H9 (cell line): ENCODE data around the gene TSHZ1. TPM values are rescaled to one million over a fixed set of nuclear protein-coding genes. Genes with fewer than 3 reads are reported as not detected.

Source experiments
- DNase-seq: peaks from one replicate; pipeline ENCODE4 v3.0.0-alpha.2; 2017
- H2AFZ ChIP-seq: one replicate; pipeline ENCODE4 v1.6.1; 2013; ENCODE audit warnings: mild to moderate bottlenecking, low read length, control low read depth, moderate library complexity
- H2AK5ac ChIP-seq: 2 replicates; pipeline ENCODE4 v1.6.1; 2013; ENCODE audit warnings: low read length, control low read depth, mixed read lengths; ENCODE audit not compliant: insufficient read length
- H2BK120ac ChIP-seq: one replicate; pipeline ENCODE4 v1.6.1; 2013; ENCODE audit warnings: low read depth, mild to moderate bottlenecking, low read length, control low read depth, inconsistent platforms; ENCODE audit not compliant: poor library complexity, severe bottlenecking
- H2BK12ac ChIP-seq: 2 replicates; pipeline ENCODE4 v1.6.1; 2013; ENCODE audit warnings: low read length, control low read depth, mixed read lengths, low read depth; ENCODE audit not compliant: insufficient read length
- H2BK15ac ChIP-seq: 2 replicates; pipeline ENCODE4 v1.6.1; 2013; ENCODE audit warnings: low read depth, low read length, control low read depth
- H2BK20ac ChIP-seq: one replicate; pipeline ENCODE4 v1.6.1; 2013; ENCODE audit warnings: low read depth, mild to moderate bottlenecking, low read length, control low read depth, inconsistent platforms; ENCODE audit not compliant: poor library complexity, severe bottlenecking
- H2BK5ac ChIP-seq: 2 replicates; pipeline ENCODE4 v1.6.1; 2013; ENCODE audit warnings: low read length, control low read depth, mixed read lengths; ENCODE audit not compliant: insufficient read length
- H3K14ac ChIP-seq: 2 replicates; pipeline ENCODE4 v1.6.1; 2013; ENCODE audit warnings: low read length, control low read depth; ENCODE audit not compliant: insufficient read depth
- H3K18ac ChIP-seq: 2 replicates; pipeline ENCODE4 v1.6.1; 2013; ENCODE audit warnings: low read depth, mild to moderate bottlenecking, mixed read lengths, low read length, control low read depth; ENCODE audit not compliant: insufficient read length
- H3K23ac ChIP-seq: 2 replicates; pipeline ENCODE4 v1.6.1; 2013; ENCODE audit warnings: low read length, control low read depth, mixed read lengths, low read depth; ENCODE audit not compliant: insufficient read length
- H3K23me2 ChIP-seq: 2 replicates; pipeline ENCODE4 v1.6.1; 2013; ENCODE audit warnings: low read depth, mild to moderate bottlenecking, mixed read lengths, low read length, control low read depth; ENCODE audit not compliant: insufficient read length, poor library complexity, severe bottlenecking
- H3K27ac ChIP-seq: 2 replicates; pipeline ENCODE4 v1.5.1; 2013; ENCODE audit warnings: low read length, control low read depth, mixed read lengths, low read depth; ENCODE audit not compliant: insufficient read length
- H3K27me3 ChIP-seq: 2 replicates; pipeline ENCODE4 v1.6.1; 2013; ENCODE audit warnings: low read length, control low read depth, inconsistent platforms; ENCODE audit not compliant: insufficient read depth
- H3K4ac ChIP-seq: 2 replicates; pipeline ENCODE4 v1.6.1; 2013; ENCODE audit warnings: low read depth, mild to moderate bottlenecking, control low read depth, inconsistent platforms, low read length, moderate library complexity
- H3K4me1 ChIP-seq: 2 replicates; pipeline ENCODE4 v1.6.1; 2013; ENCODE audit warnings: low read length, control low read depth, inconsistent platforms; ENCODE audit not compliant: insufficient read depth
- H3K4me2 ChIP-seq: 2 replicates; pipeline ENCODE4 v1.6.1; 2013; ENCODE audit warnings: low read length, control low read depth, mixed read lengths; ENCODE audit not compliant: insufficient read length, insufficient read depth
- H3K56ac ChIP-seq: 2 replicates; pipeline ENCODE4 v1.6.1; 2013; ENCODE audit warnings: low read depth, mild to moderate bottlenecking, mixed read lengths, low read length, control low read depth; ENCODE audit not compliant: insufficient read length
- H3K79me1 ChIP-seq: 2 replicates; pipeline ENCODE4 v1.6.1; 2013; ENCODE audit warnings: low read depth, mild to moderate bottlenecking, moderate library complexity, low read length, control low read depth, inconsistent platforms; ENCODE audit not compliant: insufficient read depth, poor library complexity, severe bottlenecking
- H3K79me2 ChIP-seq: 2 replicates; pipeline ENCODE4 v1.6.1; 2013; ENCODE audit warnings: low read length, control low read depth, inconsistent platforms; ENCODE audit not compliant: insufficient read depth
- H3K9ac ChIP-seq: 2 replicates; pipeline ENCODE4 v1.6.1; 2013; ENCODE audit warnings: low read length, control low read depth, mixed read lengths; ENCODE audit not compliant: insufficient read length; ENCODE audit errors: extremely low read depth
- H3K9me3 ChIP-seq: one replicate; pipeline ENCODE4 v1.6.1; 2013; ENCODE audit warnings: low read depth, low read length, inconsistent platforms; ENCODE audit not compliant: control insufficient read depth
- H3T11ph ChIP-seq: one replicate; pipeline ENCODE4 v1.6.1; 2013; ENCODE audit warnings: mild to moderate bottlenecking, low read length, control low read depth, inconsistent platforms
- H4K20me1 ChIP-seq: one replicate; pipeline ENCODE4 v1.6.1; 2013; ENCODE audit not compliant: control insufficient read depth, insufficient read length, insufficient read depth
- H4K5ac ChIP-seq: 2 replicates; pipeline ENCODE4 v1.6.1; 2013; ENCODE audit warnings: low read depth, mild to moderate bottlenecking, mixed read lengths, low read length, control low read depth; ENCODE audit not compliant: insufficient read length
- H4K8ac ChIP-seq: replicated peaks from 2 replicates; pipeline ENCODE4 v1.6.1; 2013; ENCODE audit warnings: low read length, control low read depth, mixed read lengths, low read depth; ENCODE audit not compliant: insufficient read length
- H4K91ac ChIP-seq: 2 replicates; pipeline ENCODE4 v1.6.1; 2013; ENCODE audit warnings: low read depth, mild to moderate bottlenecking, moderate library complexity, mixed read lengths, low read length, control low read depth; ENCODE audit not compliant: insufficient read length
- H3K27ac Mint-ChIP-seq, 3 experiments: 2 replicates in 2 of 3; 3 replicates in 1 of 3; pipeline ENCODE4 v1.8.0; 2020 to 2021; ENCODE audit warnings: mixed read lengths in 3 of 3, mild to moderate bottlenecking in 1 of 3, moderate library complexity in 1 of 3
- H3K27me3 Mint-ChIP-seq: 2 replicates; pipeline ENCODE4 v1.8.0; 2021; ENCODE audit warnings: low read depth, mild to moderate bottlenecking, moderate library complexity, mixed read lengths
- H3K36me3 Mint-ChIP-seq, 3 experiments: 2 replicates in 2 of 3; 3 replicates in 1 of 3; pipeline ENCODE4 v1.8.0; 2020 to 2021; ENCODE audit warnings: low read depth in 3 of 3, mixed read lengths in 3 of 3; ENCODE audit not compliant: insufficient read depth in 1 of 3
- H3K4me1 Mint-ChIP-seq, 2 experiments: 2 replicates each; pipeline ENCODE4 v1.8.0; 2020; ENCODE audit warnings: mixed read lengths in 2 of 2
- H3K4me3 Mint-ChIP-seq, 2 experiments: 2 replicates in 1 of 2; 3 replicates in 1 of 2; pipeline ENCODE4 v1.8.0; 2020 to 2021; ENCODE audit warnings: mild to moderate bottlenecking in 2 of 2, mixed read lengths in 2 of 2, moderate library complexity in 1 of 2
- H3K9me3 Mint-ChIP-seq, 2 experiments: 2 replicates in 1 of 2; 3 replicates in 1 of 2; pipeline ENCODE4 v1.8.0; 2020; ENCODE audit warnings: mild to moderate bottlenecking in 2 of 2, mixed read lengths in 2 of 2, moderate library complexity in 1 of 2
- CTCF ChIP-seq: fragments of 200-600 bp; sonication (generic); conservative IDR thresholded peaks from 3 replicates; pipeline ENCODE4 v1.8.0; 2021; ENCODE audit warnings: antibody characterized with exemption, mild to moderate bottlenecking
- WGBS: extraction: QIAGEN DNeasy Blood & Tissue Kit; methylation state at CpG from one replicate; pipeline ENCODE4 v1.1.7; 2013; ENCODE audit warnings: missing lambda C conversion rate, low lambda C conversion rate, mixed read lengths; ENCODE audit not compliant: insufficient read length; ENCODE audit errors: extremely low coverage; 5-methylcytosine and 5-hydroxymethylcytosine counted together
- total RNA-seq: library from RNA; stranded (reverse); gene quantifications from 2 replicates; pipeline ENCODE4 v1.2.1, GENCODE V29; 2021

Gene TSHZ1
- total RNA-seq, 1 experiment from 2014 or later: 0.15 TPM

- H2BK15ac ChIP-seq: no peak overlapping the region
- TF ChIP-seq CTCF: no peak
- DNase-seq: no peak
- Mint-ChIP-seq H3K36me3 (no peaks in the 10 kb centered on the region), H3K4me1 (no peaks in the 10 kb centered on the region), H3K27me3 (no peaks in the 10 kb centered on the region), H3K4me3 (no peak overlapping the region), H3K9me3 (no peaks in the 10 kb centered on the region; a peak in 1 of 5 replicates), H3K27ac (no peak overlapping the region)
- no peak overlapping the region for H4K8ac ChIP-seq
- no peak overlapping the region for H2BK120ac ChIP-seq
- no CpG with 5 or more reads among the region's 4 CpGs for WGBS
- H2BK5ac ChIP-seq: no peak overlapping the region
- no peaks in the 10 kb centered on the region for H4K20me1 ChIP-seq
- H3K9ac ChIP-seq: no peak overlapping the region
- no peak overlapping the region for H3K56ac ChIP-seq
- H3K23me2 ChIP-seq: no peaks in the 10 kb centered on the region
- no peak overlapping the region for H3K4ac ChIP-seq
- H2BK20ac ChIP-seq: no peak overlapping the region
- no peaks in the 10 kb centered on the region for H3K9me3 ChIP-seq
- no peaks in the 10 kb centered on the region for H3K79me1 ChIP-seq
- no peaks in the 10 kb centered on the region for H3K79me2 ChIP-seq
- no peak overlapping the region for H2AFZ ChIP-seq
- H3K18ac ChIP-seq: no peak overlapping the region
- H2AK5ac ChIP-seq: no peak overlapping the region
- no peak overlapping the region for H3T11ph ChIP-seq
- H4K5ac ChIP-seq: no peak overlapping the region
- H2BK12ac ChIP-seq: no peak overlapping the region
- H3K23ac ChIP-seq: no peak overlapping the region
- no peak overlapping the region for H3K4me2 ChIP-seq
- H3K4me1 ChIP-seq: no peaks in the 10 kb centered on the region
- no peaks in the 10 kb centered on the region for H3K27me3 ChIP-seq
- H4K91ac ChIP-seq: no peak overlapping the region
- no peak overlapping the region for H3K27ac ChIP-seq
- H3K14ac ChIP-seq: no peak overlapping the region
These were observed 43.2 kb downstream of the TSHZ1 start for GRCh38 chr18:75253784-75254183.
